Colon (tissue), 2 donors: ENCODE measurements around the gene ANKMY1.

ENCODE experiments used
- FAIRE-seq: peaks from 2 replicates; lab custom pipeline; 2012; peaks lifted over from hg19 to GRCh38; lab: Jason Lieb, UNC
- donor health status: control.
- donor health status: control.

The ANKMY1 gene

GRCh38 chr2:240472078-240472790 is 85.6 kb downstream of the ANKMY1 start:
- no peak for FAIRE-seq

- FAIRE-seq = no peak
Observed at GRCh38 chr2:240469740-240470139, 88.0 kb downstream of the ANKMY1 start.

DNA sequence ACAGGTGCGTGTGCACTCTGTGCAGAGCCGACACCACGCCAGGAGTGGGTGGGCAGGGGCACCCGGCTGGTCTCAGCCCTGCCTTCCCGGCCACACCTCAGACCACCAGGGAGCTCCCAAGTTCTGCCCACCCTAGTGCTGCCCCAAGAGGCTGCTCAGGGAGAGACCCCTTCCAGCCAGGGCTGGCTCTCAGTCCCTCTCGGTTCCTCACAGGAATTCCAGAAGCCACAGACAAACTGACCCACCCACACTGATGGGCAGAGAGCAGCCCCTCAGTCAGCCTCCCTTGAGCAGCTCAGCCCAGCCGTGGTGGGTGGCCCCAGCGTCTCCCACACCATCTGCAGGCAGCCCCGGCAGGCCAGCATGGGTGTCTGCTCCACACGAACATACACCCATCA is 88.5 kb downstream of the ANKMY1 start:
- no peak for FAIRE-seq

GRCh38 chr2:240468303-240469238 is 89.2 kb downstream of the ANKMY1 start:
- no peak for FAIRE-seq

DNA sequence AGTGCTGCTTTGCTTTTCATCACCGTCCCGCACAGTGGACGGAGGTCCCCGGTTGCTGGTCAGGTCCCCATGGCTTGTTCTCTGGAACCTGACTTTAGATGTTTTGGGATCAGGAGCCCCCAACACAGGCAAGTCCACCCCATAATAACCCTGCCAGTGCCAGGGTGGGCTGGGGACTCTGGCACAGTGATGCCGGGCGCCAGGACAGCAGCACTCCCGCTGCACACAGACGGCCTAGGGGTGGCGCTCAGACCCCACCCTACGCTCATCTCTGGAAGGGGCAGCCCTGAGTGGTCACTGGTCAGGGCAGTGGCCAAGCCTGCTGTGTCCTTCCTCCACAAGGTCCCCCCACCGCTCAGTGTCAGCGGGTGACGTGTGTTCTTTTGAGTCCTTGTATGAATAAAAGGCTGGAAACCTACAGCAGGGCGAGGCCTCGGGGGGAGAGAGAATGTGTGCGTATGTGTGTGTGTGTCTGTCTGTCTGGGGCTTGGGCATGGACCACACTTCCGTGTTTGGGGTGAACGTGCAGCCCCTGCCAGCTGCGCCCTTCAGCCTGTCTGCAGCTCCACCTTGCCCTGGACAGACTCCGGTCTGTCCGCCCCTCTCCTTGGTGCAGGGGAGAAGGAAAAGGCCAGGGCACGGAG is 90.0 kb downstream of the ANKMY1 start:
- FAIRE-seq = no peak

DNA sequence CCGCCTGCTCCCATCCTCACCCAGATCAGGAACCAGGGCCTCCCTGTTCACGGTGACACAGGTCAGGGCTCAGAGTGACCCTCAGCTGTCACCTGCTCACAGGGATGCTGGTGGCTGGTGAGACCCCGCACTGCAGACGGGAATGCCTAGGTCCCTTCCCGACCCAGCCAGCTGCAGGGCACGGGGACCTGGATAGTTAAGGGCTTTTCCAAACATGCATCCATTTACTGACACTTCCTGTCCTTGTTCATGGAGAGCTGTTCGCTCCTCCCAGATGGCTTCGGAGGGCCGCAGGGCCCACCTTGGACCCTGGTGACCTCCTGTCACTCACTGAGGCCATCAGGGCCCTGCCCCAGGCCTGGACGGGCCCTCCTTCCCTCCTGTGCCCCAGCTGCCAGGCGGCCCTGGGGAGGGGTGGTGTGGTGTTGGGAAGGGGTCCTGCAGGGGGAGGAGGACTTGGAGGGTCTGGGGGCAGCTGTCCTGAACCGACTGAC is 90.6 kb downstream of the ANKMY1 start:
- FAIRE-seq = no peak

GRCh38 chr2:240466579-240467148 is 91.1 kb downstream of the ANKMY1 start:
- no peak for FAIRE-seq

DNA sequence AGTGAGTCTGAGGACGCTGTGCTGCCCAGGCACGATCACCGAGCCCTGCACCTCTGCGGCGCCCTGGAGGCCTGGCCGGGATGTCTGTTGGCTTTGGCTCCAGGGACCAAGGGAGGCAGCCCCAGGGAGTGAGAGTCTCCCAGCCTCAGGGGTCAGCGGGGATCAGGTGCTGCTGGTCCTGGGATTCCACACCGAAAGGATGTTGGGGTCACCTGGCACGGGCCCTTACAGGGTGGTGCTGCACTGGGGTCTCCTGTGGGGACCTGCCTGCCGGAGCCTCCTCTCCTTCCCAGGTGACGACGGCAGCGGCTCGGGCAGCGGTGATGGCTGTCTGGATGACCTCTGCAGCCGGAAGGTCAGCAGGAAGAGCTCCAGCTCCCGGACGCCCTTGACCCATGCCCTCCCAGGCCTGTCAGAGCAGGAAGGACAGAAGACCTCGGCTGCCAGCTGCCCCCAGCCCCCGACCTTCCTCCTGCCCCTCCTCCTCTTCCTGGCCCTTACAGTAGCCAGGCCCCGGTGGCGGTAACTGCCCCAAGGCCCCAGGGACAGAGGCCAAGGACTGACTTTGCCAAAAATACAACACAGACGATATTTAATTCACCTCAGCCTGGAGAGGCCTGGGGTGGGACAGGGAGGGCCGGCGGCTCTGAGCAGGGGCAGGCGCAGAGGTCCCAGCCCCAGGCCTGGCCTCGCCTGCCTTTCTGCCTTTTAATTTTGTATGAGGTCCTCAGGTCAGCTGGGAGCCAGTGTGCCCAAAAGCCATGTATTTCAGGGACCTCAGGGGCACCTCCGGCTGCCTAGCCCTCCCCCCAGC is 91.8 kb downstream of the ANKMY1 start:
- FAIRE-seq = no peak

GRCh38 chr2:240465268-240465764 is 92.5 kb downstream of the ANKMY1 start:
- no peak for FAIRE-seq

GRCh38 chr2:240464514-240465241 is 93.1 kb downstream of the ANKMY1 start:
- FAIRE-seq = no peak

GRCh38 chr2:240463866-240464481 is 93.8 kb downstream of the ANKMY1 start:
- FAIRE-seq = no peak

DNA sequence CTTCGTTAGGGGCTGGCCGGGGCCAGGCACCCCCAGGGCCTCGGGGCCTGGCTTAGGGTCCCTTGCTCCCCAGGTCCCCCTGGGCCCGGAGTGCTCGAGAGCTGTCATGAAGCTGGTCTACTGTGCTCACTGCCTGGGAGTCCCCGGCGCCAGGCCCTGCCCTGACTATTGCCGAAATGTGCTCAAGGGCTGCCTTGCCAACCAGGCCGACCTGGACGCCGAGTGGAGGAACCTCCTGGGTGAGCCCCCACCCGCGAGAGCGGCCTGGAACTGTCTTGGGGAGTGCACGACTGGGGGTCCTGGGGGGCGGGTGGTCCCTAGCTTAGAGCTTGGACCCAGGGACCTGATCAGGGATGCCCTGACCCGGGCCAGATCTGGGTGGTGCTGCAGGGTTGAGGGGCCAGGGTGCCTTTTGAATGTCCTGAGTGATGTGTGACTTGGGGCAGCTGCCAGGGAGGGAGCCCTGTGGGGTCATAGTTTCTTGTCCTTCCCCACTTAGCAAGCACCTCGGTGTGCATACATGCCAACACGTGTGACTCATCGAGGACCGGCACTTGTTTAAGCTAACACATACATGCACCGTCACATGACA is 94.4 kb downstream of the ANKMY1 start:
- no peak for FAIRE-seq

DNA sequence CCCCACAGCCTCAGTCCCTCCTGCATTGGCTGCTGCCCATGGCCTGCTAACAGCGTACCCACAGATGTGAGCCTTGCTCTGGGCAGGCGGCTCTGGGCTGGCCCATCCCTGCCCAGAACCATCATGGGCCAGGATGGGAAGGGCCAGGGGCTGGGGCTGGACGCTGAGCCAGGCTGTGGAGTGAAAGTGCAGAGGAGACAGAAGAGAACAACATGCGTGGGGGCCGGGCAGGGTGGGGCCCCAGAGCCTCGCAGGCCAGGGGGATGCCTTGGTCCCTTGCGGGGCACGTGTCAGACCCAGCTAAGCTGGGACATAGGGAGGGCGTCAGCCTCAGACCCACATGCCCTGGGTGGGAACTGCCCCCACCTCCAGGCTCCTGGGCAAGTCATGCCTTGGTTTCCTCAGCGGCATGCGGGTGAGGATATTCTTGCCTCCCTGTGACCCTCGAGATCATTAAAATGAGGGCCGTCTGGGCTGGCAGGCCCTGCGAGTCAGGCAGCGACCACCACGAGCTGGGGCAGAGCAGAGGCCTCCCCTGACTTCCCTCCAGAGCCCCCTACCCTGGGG is 95.0 kb downstream of the ANKMY1 start:
- no peak for FAIRE-seq

DNA sequence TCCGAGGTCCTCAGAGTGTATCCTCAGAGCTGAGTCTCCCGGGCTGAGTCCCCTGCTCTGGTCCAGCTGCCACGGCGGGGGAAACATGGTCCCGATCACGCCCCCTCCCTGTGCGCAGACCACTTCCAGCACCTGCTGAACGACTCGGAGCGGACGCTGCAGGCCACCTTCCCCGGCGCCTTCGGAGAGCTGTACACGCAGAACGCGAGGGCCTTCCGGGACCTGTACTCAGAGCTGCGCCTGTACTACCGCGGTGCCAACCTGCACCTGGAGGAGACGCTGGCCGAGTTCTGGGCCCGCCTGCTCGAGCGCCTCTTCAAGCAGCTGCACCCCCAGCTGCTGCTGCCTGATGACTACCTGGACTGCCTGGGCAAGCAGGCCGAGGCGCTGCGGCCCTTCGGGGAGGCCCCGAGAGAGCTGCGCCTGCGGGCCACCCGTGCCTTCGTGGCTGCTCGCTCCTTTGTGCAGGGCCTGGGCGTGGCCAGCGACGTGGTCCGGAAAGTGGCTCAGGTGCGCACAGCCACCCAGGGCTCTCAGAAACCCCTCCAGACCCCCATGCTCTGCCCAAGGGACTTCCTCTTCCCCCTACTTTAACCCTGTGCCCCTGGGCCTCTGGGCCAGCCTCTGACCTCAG is 95.6 kb downstream of the ANKMY1 start:
- FAIRE-seq = no peak

- no peak for FAIRE-seq
Observed at GRCh38 chr2:240461471-240462072, 96.2 kb downstream of the ANKMY1 start.

DNA sequence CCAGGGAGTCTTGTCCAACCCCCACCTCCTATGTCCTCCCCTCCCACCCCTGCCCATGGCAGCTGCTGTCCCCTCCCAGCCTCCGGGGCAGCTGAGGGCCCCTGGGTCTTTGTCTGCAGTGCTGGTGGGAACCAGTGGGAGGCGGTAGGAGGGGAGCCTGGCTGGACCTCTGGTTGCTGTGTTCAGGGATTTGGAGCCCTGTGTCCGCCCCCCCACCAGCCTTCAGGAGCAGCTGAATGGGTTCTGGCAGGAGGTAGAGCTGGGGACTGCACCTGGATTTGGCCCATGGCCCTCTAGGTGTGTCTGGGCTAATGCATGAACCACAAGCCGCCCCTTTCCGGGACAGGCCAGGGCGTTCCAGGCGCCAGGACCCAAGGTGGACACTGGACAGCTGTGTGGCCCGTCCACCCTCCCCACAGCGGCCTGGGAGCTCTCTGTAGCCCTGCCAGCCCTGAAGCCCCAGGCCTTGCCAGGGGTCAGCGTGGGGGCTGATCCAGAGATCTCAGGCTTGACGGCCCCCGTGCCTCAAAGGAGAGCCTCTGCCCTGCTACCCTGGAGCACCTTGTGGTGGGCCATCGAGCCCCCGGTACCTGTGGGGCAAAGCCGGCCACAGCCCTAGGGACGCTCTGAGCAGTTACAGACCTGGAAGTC is 96.9 kb downstream of the ANKMY1 start:
- FAIRE-seq = no peak

DNA sequence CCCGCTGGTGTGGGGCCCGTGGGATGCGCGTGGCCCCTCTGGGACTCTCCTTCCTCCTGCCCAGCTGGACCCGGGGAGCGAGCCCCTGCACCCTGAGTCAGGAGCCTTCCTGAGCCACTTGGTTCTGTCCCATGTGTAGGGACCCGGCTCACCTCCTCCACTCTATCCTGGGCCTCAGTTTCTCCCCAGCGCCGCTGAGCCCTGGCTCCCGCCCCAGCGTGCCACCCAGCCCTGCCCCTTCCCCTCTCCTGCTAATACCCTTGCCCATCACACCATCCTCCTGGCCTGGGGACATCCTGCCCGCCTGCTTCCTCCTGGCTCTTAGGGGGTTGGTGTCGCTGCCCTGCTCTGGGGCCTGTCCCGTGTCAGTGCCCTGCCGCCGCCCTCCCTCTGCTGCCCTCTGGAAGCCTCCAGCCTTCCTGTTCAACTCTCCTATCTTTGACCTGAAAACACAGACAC is 97.5 kb downstream of the ANKMY1 start:
- no peak for FAIRE-seq
